HepG2 (cell line): ENCODE measurements around the gene ABCD1.

Experiments
- CTCF ChIP-seq: sonication (generic); formaldehyde crosslinking; IDR thresholded peaks from 2 replicates; pipeline ENCODE4 v1.5.0; 2020; ENCODE audit warnings: mild to moderate bottlenecking, missing genetic modification reagents, moderate library complexity
- DDIT3 ChIP-seq: sonication (generic); formaldehyde crosslinking; IDR thresholded peaks from 2 replicates; pipeline ENCODE4 v1.4.0; 2020; ENCODE audit warnings: mild to moderate bottlenecking, missing genetic modification reagents
- EZH2 ChIP-seq: conservative IDR thresholded peaks from 2 replicates; pipeline ENCODE4 v1.6.1; 2012; ENCODE audit warnings: mild to moderate bottlenecking, low read depth, low read length, moderate library complexity
- KAT8 ChIP-seq: IDR thresholded peaks from 2 replicates; pipeline ENCODE4 v1.6.1; 2016; ENCODE audit warnings: missing genetic modification reagents, missing compliant biosample characterization
- KLF11 ChIP-seq: IDR thresholded peaks from 2 replicates; pipeline ENCODE4 v1.6.1; 2016; ENCODE audit warnings: missing compliant biosample characterization
- MAFF ChIP-seq: IDR thresholded peaks from 2 replicates; pipeline ENCODE4 v1.6.1; 2011; ENCODE audit warnings: low read depth, low read length, improper control_type of control experiment
- MAFG ChIP-seq: sonication (generic); formaldehyde crosslinking; IDR thresholded peaks from 2 replicates; pipeline ENCODE4 v1.5.1; 2020; ENCODE audit warnings: mild to moderate bottlenecking, missing genetic modification reagents
- MYC ChIP-seq: sonication (generic); formaldehyde crosslinking; IDR thresholded peaks from 2 replicates; pipeline ENCODE4 v1.9.0; 2021; ENCODE audit warnings: missing genetic modification reagents, borderline replicate concordance
- REST ChIP-seq, 2 experiments: IDR thresholded peaks; 2 replicates each; pipeline ENCODE4 v1.6.1; 2011 to 2012; ENCODE audit warnings: low read length in 2 of 2, borderline replicate concordance in 1 of 2, low read depth in 1 of 2, mild to moderate bottlenecking in 1 of 2, moderate library complexity in 1 of 2
- ZNF777 ChIP-seq: sonication (generic); formaldehyde crosslinking; IDR thresholded peaks from 2 replicates; pipeline ENCODE4 v1.4.0; 2020; ENCODE audit warnings: missing genetic modification reagents
- ZNF792 ChIP-seq: IDR thresholded peaks from 2 replicates; pipeline ENCODE4 v1.6.1; 2016
- ZSCAN5A ChIP-seq: sonication (generic); formaldehyde crosslinking; IDR thresholded peaks from 2 replicates; pipeline ENCODE4 v1.8.0; 2022; ENCODE audit warnings: mild to moderate bottlenecking, missing genetic modification reagents, borderline replicate concordance

GRCh38 chrX:153746359-153746758 is 21.7 kb downstream of the ABCD1 start:
- TF ChIP-seq ZNF777 (CRISPR knock-in tag) = no peak
- TF ChIP-seq CTCF = no peak
- TF ChIP-seq MYC = no peak
- TF ChIP-seq KAT8 (CRISPR knock-in tag) = no peak
- TF ChIP-seq ZSCAN5A = no peak
- TF ChIP-seq ZNF792 (CRISPR knock-in tag) = no peak
- TF ChIP-seq MAFF = no peak
- no peak for TF ChIP-seq REST (IDR thresholded peaks at IDR 0.05; ENCODE audit: borderline replicate concordance in 1 of 2, low read depth in 1 of 2, low read length in 2 of 2)
- no peak for TF ChIP-seq EZH2
- TF ChIP-seq KLF11 (CRISPR knock-in tag) = no peak
- TF ChIP-seq MAFG (CRISPR knock-in tag) = no peak
- TF ChIP-seq DDIT3 = no peak
